Measurements from ENCODE around the gene SEC24D.

DNA sequence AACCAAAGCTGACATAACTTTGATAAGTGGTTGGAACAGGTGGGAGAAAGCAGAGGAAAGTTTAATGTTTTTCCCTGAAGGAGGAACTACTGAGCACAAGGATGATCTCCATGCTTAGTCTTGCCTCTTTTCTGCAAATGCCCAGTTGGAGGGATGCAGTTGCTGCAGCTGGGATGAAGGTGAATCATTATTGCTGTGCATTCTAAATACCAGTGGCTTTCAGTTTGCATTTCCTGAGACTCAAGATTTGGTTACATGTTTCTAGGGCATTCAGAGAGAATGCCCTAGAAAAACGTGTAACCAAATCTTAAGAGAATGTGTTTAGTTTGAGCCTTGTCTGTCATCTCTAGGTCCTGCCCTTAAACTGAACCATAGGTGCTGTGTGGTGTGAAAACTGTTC is 108.6 kb downstream of the SEC24D start:
- TF ChIP-seq, protein P1, sequence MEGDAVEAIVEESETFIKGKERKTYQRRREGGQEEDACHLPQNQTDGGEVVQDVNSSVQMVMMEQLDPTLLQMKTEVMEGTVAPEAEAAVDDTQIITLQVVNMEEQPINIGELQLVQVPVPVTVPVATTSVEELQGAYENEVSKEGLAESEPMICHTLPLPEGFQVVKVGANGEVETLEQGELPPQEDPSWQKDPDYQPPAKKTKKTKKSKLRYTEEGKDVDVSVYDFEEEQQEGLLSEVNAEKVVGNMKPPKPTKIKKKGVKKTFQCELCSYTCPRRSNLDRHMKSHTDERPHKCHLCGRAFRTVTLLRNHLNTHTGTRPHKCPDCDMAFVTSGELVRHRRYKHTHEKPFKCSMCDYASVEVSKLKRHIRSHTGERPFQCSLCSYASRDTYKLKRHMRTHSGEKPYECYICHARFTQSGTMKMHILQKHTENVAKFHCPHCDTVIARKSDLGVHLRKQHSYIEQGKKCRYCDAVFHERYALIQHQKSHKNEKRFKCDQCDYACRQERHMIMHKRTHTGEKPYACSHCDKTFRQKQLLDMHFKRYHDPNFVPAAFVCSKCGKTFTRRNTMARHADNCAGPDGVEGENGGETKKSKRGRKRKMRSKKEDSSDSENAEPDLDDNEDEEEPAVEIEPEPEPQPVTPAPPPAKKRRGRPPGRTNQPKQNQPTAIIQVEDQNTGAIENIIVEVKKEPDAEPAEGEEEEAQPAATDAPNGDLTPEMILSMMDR (IDR thresholded peaks at IDR 0.05; ENCODE audit: low read depth, low read length): no peak
- TF ChIP-seq MYC (IDR thresholded peaks at IDR 0.05; ENCODE audit: low read depth, low read length): no peak
